Heart right ventricle (tissue), 16 donors: Measurements from ENCODE around the gene EFHD1. TPM values are rescaled to one million over a fixed set of nuclear protein-coding genes. Genes with fewer than 3 reads are reported as not detected.

Experiments
- ATAC-seq, 8 donors: fragments of 200-7000 bp; cut with Tn5 transposase; one replicate each; pipeline ENCODE4 v1.9.1; 2020; ENCODE audit warnings: mild to moderate bottlenecking in 8 of 8, moderate library complexity in 8 of 8, moderate number of reproducible peaks in 1 of 8
- DNase-seq, 2 donors: peaks; one replicate each; pipeline ENCODE4 v3.0.0-alpha.2; 2020
- H3K27ac ChIP-seq, 10 donors: fragments of 200-600 bp; sonication (generic) in 2 of 10; one replicate each; pipeline versions ENCODE4 v1.5.0 to v1.8.0; 2020 to 2022; ENCODE audit warnings: mild to moderate bottlenecking in 3 of 10
- H3K27me3 ChIP-seq, 7 donors: fragments of 200-600 bp; one replicate each; pipeline ENCODE4 v1.8.0; 2021 to 2022; ENCODE audit warnings: mild to moderate bottlenecking in 2 of 7
- H3K36me3 ChIP-seq, 9 donors: fragments of 200-600 bp; sonication (generic) in 1 of 9; one replicate each; pipeline versions ENCODE4 v1.5.0 to v1.8.0; 2020 to 2022; ENCODE audit warnings: mild to moderate bottlenecking in 2 of 9
- H3K4me1 ChIP-seq, 9 donors: fragments of 200-600 bp; sonication (generic) in 1 of 9; one replicate each; pipeline versions ENCODE4 v1.5.0 to v1.8.0; 2020 to 2022; ENCODE audit warnings: mild to moderate bottlenecking in 4 of 9
- H3K4me3 ChIP-seq, 10 donors: fragments of 200-600 bp; sonication (generic) in 2 of 10; one replicate each; pipeline versions ENCODE4 v1.5.0 to v1.8.0; 2020 to 2022; ENCODE audit warnings: mild to moderate bottlenecking in 7 of 10, moderate library complexity in 2 of 10
- H3K9me3 ChIP-seq, 11 donors: fragments of 200-600 bp in 10 of 11; sonication (generic) in 2 of 11; one replicate each; pipeline versions ENCODE4 v1.5.0 to v1.8.0; 2013 to 2022; ENCODE audit warnings: mild to moderate bottlenecking in 2 of 11, control low read depth in 1 of 11, moderate library complexity in 1 of 11
- CTCF ChIP-seq, 9 donors: fragments of 200-600 bp; sonication (generic) in 2 of 9; IDR thresholded peaks; one replicate each; pipeline versions ENCODE4 v1.5.0 to v1.8.0; 2021 to 2022; ENCODE audit warnings: antibody characterized with exemption in 9 of 9, mild to moderate bottlenecking in 5 of 9, moderate library complexity in 1 of 9
- WGBS, 2 donors: extraction: QIAGEN DNeasy Blood & Tissue Kit; methylation state at CpG; one replicate each; pipeline ENCODE4 v1.1.7; 2013; ENCODE audit warnings: inconsistent platforms in 1 of 2; 5-methylcytosine and 5-hydroxymethylcytosine counted together
- intact Hi-C, 10 donors: fragments of 100-400 bp; cut with DNase I; formaldehyde crosslinking; loops; one replicate each; pipeline versions ENCODE4 v1.11.1 to v1.14.2; 2022
- polyA plus RNA-seq, 2 donors: library from polyadenylated mRNA; stranded (reverse); fragments of 200-250 nt; gene quantifications; one replicate each; pipeline ENCODE4 v1.2.3, GENCODE V29; 2013
- total RNA-seq, 10 donors: library from RNA; stranded (reverse); fragmentation: NEBNext Ultra II Directional in 3 of 10; extraction: Animal tissue kit (Norgen Biotek cat#: 25700) in 3 of 10; gene quantifications; one replicate each; pipeline versions ENCODE4 v1.2.1 to v1.2.4, GENCODE V29; 2021 to 2023
- donor health status: Arrhythmogenic right ventricular cardiomyopathy.
- donor health status: ischemic (EF 13 %, LVEDD 7.1; RV severe dilation, severe dysfunction).
- donor health status: healthy with polysubstance abuse.
- donor health status: DM: no; HTN: yes; CAD: no.
- donor health status: DM: no; HTN: no; CAD: no.
- donor health status: ischemic (EF 25% LVEDD 6.9; RV normal size, moderate dysfunction).
- donor health status: ischemic (EF 25% LVEDD 5.7; RV mildly dilated, moderate dysfunction).
- donor health status: healthy.
- donor health status: DM: yes; HTN: yes; CAD: no.
- donor health status: Ischemic cardiomyopathy.
- donor health status: ischemic (EF 35%, LVEDD 5.7; RV mildly dilated, moderate dysfunction).
- donor health status: nonischemic (EF 11% LVEDD 7.7; RV severe dilation, severe dysfunction).
- donor health status: DM: yes; HTN: yes; CAD: no.
- donor health status: PGD.
- donor health status: ischemic (EF 29% LVEDD 5.4; RV normal size, mild dysfunction).
- donor health status: nonischemic (EF 23%, LVEDD 6.1; RV moderate dilation, normal function).

EFHD1 gene
- total and polyA plus RNA-seq, 12 donors: 8.1 to 36.2 (median 19.5) TPM

GRCh38 chr2:232698556-232699091 lies 65.2 kb downstream of the EFHD1 start:
- peak overlapping the region in 2 of 10 donors; percentile 93 to 97 for H3K27ac ChIP-seq
- peaks cover 9 to 63% (median 40%) of the 10 kb centered on the region in 9 donors for H3K4me1 ChIP-seq
- H3K9me3 ChIP-seq: no peaks in the 10 kb centered on the region
- H3K27me3 ChIP-seq: no peaks in the 10 kb centered on the region
- H3K4me3 ChIP-seq: peak overlapping the region in 9 of 10 donors; percentile 67 to 99 (median 93)
- intact Hi-C loops: no loop called here
- no peak for TF ChIP-seq CTCF (IDR thresholded peaks at IDR 0.05)
- 54 to 55% methylated on average over 4 of the region's 4 CpGs for whole genome bisulfite sequencing, 2 donors
- H3K36me3 ChIP-seq: peaks cover 0 to 18% (median 0%) of the 10 kb centered on the region in 9 donors
- DNase-seq (no peak), ATAC-seq (no peak)

GRCh38 chr2:232699110-232699509 lies 65.7 kb downstream of the EFHD1 start:
- Histone ChIP-seq H3K36me3 (peaks cover 0 to 23% (median under 1%) of the 10 kb centered on the region in 9 donors), H3K27ac (peak overlapping the region in 1 of 10 donors; percentile 97), H3K9me3 (no peaks in the 10 kb centered on the region), H3K4me1 (peaks cover 9 to 68% (median 40%) of the 10 kb centered on the region in 9 donors), H3K27me3 (no peaks in the 10 kb centered on the region), H3K4me3 (peak overlapping the region in 4 of 10 donors; percentile 70 to 99 (median 95))
- DNase-seq: no peak
- intact Hi-C loops: no loop called here
- ATAC-seq: no peak
- TF ChIP-seq CTCF (IDR thresholded peaks at IDR 0.05): no peak
- 69 to 85% methylated on average over 2 of the region's 2 CpGs for WGBS, 2 donors

GRCh38 chr2:232700154-232700553 lies 66.8 kb downstream of the EFHD1 start:
- H3K4me1 ChIP-seq: peaks cover 9 to 68% (median 40%) of the 10 kb centered on the region in 9 donors
- H3K36me3 ChIP-seq: peaks cover 0 to 33% (median 4%) of the 10 kb centered on the region in 9 donors
- no peaks in the 10 kb centered on the region for H3K27me3 ChIP-seq
- WGBS, 2 donors: 93 to 95% methylated on average over 1 of the region's 1 CpG
- no peak overlapping the region for H3K4me3 ChIP-seq
- DNase-seq: no peak
- intact Hi-C loops: no loop called here
- no peak for TF ChIP-seq CTCF (IDR thresholded peaks at IDR 0.05)
- H3K27ac ChIP-seq: no peak overlapping the region
- no peaks in the 10 kb centered on the region for H3K9me3 ChIP-seq
- ATAC-seq: no peak

GRCh38 chr2:232707076-232707475 lies 73.7 kb downstream of the EFHD1 start:
- no peak for ATAC-seq
- DNase-seq: no peak
- peaks cover 0 to 20% (median 5%) of the 10 kb centered on the region in 9 donors for H3K4me1 ChIP-seq
- no peak overlapping the region for H3K27ac ChIP-seq
- no peak overlapping the region for H3K4me3 ChIP-seq
- H3K27me3 ChIP-seq: no peaks in the 10 kb centered on the region
- H3K36me3 ChIP-seq: peaks cover 0 to 95% (median 18%) of the 10 kb centered on the region in 9 donors
- 87 to 92% methylated on average over 4 of the region's 4 CpGs for WGBS, 2 donors
- H3K9me3 ChIP-seq: peaks cover 0 to 3% (median 0%) of the 10 kb centered on the region in 11 donors
- TF ChIP-seq CTCF (IDR thresholded peaks at IDR 0.05): no peak
- intact Hi-C loops: no loop called here
